Activated naive CD8-positive, alpha-beta T cell treated with anti-CD3 and anti-CD28 coated beads, Interleukin-2, amount 10 ng/mL, durations not matched to agents 7 days and 5 days (primary cell): ENCODE results near the gene DDAH1. TPM values are rescaled to one million over a fixed set of nuclear protein-coding genes. Genes with fewer than 3 reads are reported as not detected.

ENCODE experiments used
- ATAC-seq: fragments of 150-1000 bp; cut with Tn5 transposase; one replicate; pipeline ENCODE4 v1.10.0; 2021; ENCODE audit warnings: low read depth, moderate library complexity
- POLR2A ChIA-PET: fragments of 350-600 bp; sonication (Branson Sonifier 250); formaldehyde crosslinking; loops from one replicate; lab custom pipeline; 2021; ENCODE audit warnings: antibody characterized with exemption; lab: Charles Lee
- DNase-seq: peaks from one replicate; pipeline ENCODE4 v3.0.0; 2021
- H3K27ac Mint-ChIP-seq: one replicate; pipeline ENCODE4 v1.8.0; 2022; ENCODE audit warnings: mild to moderate bottlenecking, mixed read lengths
- H3K27me3 Mint-ChIP-seq: one replicate; pipeline ENCODE4 v1.8.0; 2022; ENCODE audit warnings: mild to moderate bottlenecking, moderate library complexity, mixed read lengths
- H3K36me3 Mint-ChIP-seq: one replicate; pipeline ENCODE4 v1.8.0; 2021; ENCODE audit warnings: mild to moderate bottlenecking, mixed read lengths
- H3K4me1 Mint-ChIP-seq: one replicate; pipeline ENCODE4 v1.8.0; 2021; ENCODE audit warnings: mixed read lengths
- H3K4me3 Mint-ChIP-seq: one replicate; pipeline ENCODE4 v1.8.0; 2022; ENCODE audit warnings: mild to moderate bottlenecking, moderate library complexity, mixed read lengths
- H3K9me3 Mint-ChIP-seq: one replicate; pipeline ENCODE4 v1.8.0; 2021; ENCODE audit warnings: mixed read lengths
- total RNA-seq, 2 experiments: library from RNA; stranded (reverse); gene quantifications; one replicate each; pipeline ENCODE4 v1.2.3, GENCODE V29; 2021

Gene DDAH1
- total RNA-seq, 2 experiments from 2014 or later, result not detected

- POLR2A ChIA-PET, result interaction anchor here (0.6 to 2.6 kb wide), 18 partner anchors 8 to 1428 kb away, joined by 3 to 33 read pairs (median 4); partner anchors contain the start of genes C1orf52, GNG5, PRKACB and SH3GLB1
- Mint-ChIP-seq H3K4me1 (peaks cover 31% of the 10 kb centered on the region), H3K9me3 (no peaks in the 10 kb centered on the region), H3K27me3 (peaks cover 9% of the 10 kb centered on the region), H3K36me3 (peaks cover 22% of the 10 kb centered on the region), H3K4me3 (peak within 1 kb of the TSS; percentile 87), H3K27ac (peak within 1 kb of the TSS; percentile 92)
- ATAC-seq, result peak; percentile 99
- peak; percentile 97 for DNase-seq
Observed at GRCh38 chr1:85276215-85276977, 188.6 kb downstream of the DDAH1 start, which contains the start of gene BCL10. Gene BCL10, minus strand, starts transcription at chr1:85276632. Its CDS starts 280 bp downstream, at chr1:85276352.

GRCh38 chr1:85275701-85276214 is 189.2 kb downstream of the DDAH1 start:
- H3K9me3 Mint-ChIP-seq, result no peaks in the 10 kb centered on the region
- peak overlapping the region; percentile 87 for H3K4me3 Mint-ChIP-seq
- DNase-seq (no peak), ATAC-seq (no peak)
- peak overlapping the region; percentile 92 for H3K27ac Mint-ChIP-seq
- peaks cover 33% of the 10 kb centered on the region for H3K4me1 Mint-ChIP-seq
- peaks cover 8% of the 10 kb centered on the region for H3K27me3 Mint-ChIP-seq
- POLR2A ChIA-PET, result interaction anchor here (0.8 to 2.6 kb wide), 12 partner anchors 12 to 1429 kb away, joined by 3 to 33 read pairs (median 5); partner anchors contain the start of genes C1orf52, PRKACB, SH3GLB1 and SYDE2
- peaks cover 22% of the 10 kb centered on the region for H3K36me3 Mint-ChIP-seq

- Mint-ChIP-seq H3K4me3 (peak overlapping the region; percentile 87), H3K27ac (peak overlapping the region; percentile 92), H3K9me3 (no peaks in the 10 kb centered on the region), H3K36me3 (peaks cover 22% of the 10 kb centered on the region), H3K4me1 (peaks cover 33% of the 10 kb centered on the region), H3K27me3 (peaks cover 4% of the 10 kb centered on the region)
- POLR2A ChIA-PET, result interaction anchor here (1.0 to 2.6 kb wide), 5 partner anchors 11 to 1131 kb away, joined by 3 to 33 read pairs (median 5); partner anchors contain the start of genes C1orf52 and PRKACB
- DNase-seq (no peak), ATAC-seq (no peak)
Observed at GRCh38 chr1:85274969-85275453, 189.9 kb downstream of the DDAH1 start.

DNA sequence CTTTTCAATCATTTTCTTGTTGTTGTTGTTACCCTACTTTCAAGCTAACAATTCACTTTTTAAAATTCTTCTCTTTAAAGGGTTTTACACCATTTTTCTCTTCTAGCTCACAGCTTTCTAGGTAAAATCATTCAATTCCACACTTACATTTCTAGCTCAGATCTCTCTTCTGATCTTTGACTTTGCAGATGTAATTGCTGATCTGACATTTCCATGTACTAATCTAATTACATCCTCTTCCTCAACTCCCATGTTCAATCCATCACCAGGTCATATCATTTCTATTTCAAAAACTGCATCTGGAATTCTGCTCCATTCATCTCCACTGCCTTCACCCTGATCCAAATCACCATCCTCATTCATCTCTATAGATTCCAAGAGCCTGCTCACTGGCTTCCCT is 191.6 kb downstream of the DDAH1 start:
- Mint-ChIP-seq H3K4me3 (no peak overlapping the region), H3K4me1 (peaks cover 29% of the 10 kb centered on the region), H3K36me3 (peaks cover 31% of the 10 kb centered on the region), H3K27ac (no peak overlapping the region), H3K27me3 (no peaks in the 10 kb centered on the region), H3K9me3 (no peaks in the 10 kb centered on the region)
- no peak for ATAC-seq
- POLR2A ChIA-PET, result no interaction called here
- no peak for DNase-seq

DNA sequence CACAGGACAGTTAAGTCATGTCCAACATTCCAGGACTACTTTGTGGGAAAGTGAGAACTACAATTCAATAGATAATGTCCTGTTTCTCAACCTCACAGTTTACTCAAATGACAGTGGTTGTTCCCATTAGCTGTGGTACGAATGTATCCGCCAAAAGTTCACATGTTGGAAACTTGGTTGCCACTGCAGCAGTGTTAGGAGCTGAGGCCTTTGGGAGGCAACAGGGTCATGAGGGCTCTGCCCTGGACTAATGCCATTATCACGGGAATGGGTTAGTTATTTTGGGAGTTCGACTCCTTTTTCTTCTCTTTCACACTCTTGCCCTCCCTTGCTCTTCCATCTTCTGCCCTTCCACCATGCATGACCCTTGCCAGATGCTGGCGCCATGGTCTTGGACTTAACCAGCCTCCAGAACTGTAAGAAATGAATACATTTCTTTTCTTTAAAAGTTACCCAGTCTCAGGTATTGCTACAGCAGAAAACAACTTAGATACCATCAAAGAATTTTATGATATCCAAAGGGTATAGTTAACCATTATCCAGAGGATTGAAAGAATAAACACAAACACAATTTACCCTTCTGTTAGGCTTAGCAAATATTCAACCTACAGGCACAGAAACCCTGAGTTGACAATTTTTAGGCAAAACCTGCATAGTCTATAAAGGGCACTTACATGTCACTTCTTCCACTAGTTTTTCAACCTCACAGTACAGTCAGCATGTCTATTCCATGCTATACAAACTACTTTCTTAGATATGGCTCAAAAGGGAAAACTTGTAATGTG is 196.0 kb downstream of the DDAH1 start:
- Mint-ChIP-seq H3K4me1 (peaks cover 15% of the 10 kb centered on the region), H3K36me3 (peaks cover 32% of the 10 kb centered on the region), H3K9me3 (no peaks in the 10 kb centered on the region), H3K4me3 (no peak overlapping the region), H3K27me3 (no peaks in the 10 kb centered on the region), H3K27ac (no peak overlapping the region)
- no peak for DNase-seq
- ATAC-seq, result no peak
- POLR2A ChIA-PET, result no interaction called here

Other genes with a start within 250 kb of the DDAH1 start
- gene C1orf52, start 205.5 kb downstream of the DDAH1 start, total RNA-seq, result 10 to 100 TPM; 31.2 to 35.7 TPM
- 10 to 100 TPM; 27.4 to 31.7 TPM for gene BCL10, start 188.5 kb downstream of the DDAH1 start, total RNA-seq
- not detected for gene CCN1, start 115.6 kb upstream of the DDAH1 start, total RNA-seq
- 10 to 100 TPM; 16.9 to 18.4 TPM for gene ZNHIT6, start 243.3 kb upstream of the DDAH1 start, total RNA-seq